AG08396 (cell line): ENCODE data around the gene MMD.
"Not testable (repeated sequence)": the region's sequence is repeated elsewhere in the genome, so short reads cannot be mapped to it uniquely, and the experiment has no call there.

Experiments
- DNase-seq: peaks from one replicate; pipeline ENCODE4 v3.0.0; 2012; ENCODE audit warnings: low spot score, mixed read lengths

The MMD gene

DNA sequence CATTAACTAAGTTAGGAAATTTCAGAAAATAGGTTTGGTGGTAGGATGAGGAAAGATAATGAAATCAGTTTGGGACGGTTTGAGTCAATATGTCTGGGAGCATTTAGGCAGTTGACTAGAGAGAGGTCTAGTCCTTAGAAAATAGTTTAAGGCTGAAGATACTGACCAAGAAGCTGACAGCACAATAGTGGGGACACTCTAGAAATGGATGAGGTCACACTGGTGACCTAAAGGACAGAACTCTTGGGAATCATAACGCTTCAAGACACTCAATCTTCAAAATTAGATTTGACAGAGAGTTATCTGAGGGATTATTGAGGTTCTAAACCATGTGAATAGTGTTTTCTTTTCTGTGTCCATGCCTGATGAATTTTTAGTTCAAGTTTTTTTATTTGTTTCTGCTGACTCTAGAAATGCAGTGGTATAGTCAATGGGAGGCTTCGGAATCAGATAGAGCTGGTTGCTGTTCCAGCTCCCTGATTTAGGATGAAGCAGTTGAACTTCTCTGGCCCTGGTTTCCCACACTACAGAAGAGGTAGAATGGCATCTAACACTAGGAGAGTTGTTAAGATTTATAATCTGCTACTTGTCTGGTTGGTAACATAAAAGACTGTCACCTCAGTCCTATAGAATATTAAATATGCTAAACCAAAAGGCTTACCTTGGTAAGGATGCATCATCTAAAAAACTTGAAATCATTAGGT lies 29.7 kb downstream of the MMD start:
- DNase-seq = no peak

DNA sequence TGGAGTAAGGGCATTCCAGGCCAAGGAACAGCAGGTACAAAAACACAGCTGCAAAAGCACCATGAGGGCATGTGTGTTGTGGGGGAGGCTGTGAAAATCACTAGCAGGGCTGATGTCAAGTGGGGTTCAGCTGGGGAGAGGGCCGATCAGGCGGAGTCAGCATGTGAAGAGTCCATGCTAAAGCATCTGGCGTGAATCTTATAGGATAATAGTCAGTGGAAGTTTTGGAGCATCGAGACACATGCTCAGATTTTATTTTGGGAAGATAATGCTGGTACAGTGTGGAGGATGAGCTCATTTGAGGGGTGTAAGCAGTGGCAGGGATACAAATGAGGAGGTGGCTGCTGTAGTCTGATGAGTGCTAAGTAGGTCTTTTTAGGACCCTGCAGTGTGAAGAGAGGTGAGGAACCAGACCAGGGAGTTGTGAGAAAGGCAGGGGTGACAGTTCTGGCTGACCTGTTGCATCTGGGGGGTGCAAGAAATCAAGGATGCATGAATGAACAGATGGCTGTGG lies 30.3 kb downstream of the MMD start:
- DNase-seq = no peak

DNA sequence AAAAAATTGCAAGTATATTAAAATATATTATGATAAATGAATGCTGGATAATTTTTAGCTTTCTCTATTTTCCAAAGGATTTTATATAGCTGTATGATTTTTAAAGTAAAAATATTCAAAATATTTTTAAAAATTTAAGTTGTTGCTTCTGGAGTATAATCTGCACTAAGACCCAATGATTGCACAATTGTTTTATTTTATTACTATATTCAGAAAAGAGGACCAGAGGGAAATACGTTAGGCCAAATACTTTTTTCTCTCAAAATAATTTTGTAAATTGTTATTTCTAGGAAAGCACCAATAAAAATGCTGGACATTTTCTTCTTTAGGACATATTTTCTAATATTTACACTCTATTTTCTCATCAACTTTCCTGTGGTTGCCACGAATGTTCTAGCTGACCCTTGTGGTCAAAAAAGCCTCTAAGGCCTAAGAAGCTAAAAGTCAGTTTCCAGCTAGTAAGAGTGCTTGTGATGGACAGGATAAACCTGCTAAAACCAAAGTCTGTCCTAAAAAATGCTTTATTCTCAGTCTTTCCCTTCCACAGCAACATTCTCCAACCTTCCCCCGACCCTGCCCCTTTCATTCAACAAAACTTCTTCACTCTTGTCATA lies 31.2 kb downstream of the MMD start:
- no peak for DNase-seq

DNA sequence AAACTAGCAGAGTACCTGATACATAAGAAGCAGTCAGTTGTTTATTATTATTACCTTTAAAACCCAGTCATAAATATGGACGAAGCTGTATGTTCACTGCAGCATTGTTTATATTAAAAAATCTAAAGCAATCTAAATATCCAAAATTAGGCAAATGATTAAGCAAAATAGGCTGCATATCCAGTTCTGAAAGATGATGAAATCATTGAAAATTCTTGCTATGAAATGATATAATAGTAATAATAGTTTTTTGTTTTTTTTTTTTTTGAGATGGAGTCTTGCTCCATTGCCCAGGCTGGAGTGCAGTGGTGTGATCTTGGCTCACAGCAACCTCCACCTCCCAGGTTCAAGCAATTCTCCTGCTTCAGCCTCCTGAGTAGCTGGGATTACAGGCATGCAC lies 31.9 kb downstream of the MMD start:
- not testable (repeated sequence) for DNase-seq

DNA sequence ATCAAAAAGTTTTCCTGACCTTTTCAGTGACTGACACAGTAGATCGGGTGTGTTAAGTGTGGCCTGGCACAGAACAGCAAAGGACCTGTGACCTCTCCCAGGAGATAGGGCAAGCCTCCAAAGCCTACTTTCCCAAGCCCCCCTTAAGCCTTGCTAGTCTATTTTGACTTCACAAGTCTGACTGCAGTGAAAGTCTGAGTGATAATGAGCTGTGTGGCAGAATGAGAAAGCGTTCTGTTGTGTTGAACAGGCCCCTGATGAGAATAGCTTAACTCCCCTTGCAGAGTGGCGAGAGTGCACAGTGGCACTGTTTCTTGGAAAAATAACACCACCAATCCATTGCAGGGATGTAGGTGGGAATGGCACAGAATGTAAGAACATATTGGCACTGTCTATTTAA lies 32.8 kb downstream of the MMD start:
- no peak for DNase-seq

DNA sequence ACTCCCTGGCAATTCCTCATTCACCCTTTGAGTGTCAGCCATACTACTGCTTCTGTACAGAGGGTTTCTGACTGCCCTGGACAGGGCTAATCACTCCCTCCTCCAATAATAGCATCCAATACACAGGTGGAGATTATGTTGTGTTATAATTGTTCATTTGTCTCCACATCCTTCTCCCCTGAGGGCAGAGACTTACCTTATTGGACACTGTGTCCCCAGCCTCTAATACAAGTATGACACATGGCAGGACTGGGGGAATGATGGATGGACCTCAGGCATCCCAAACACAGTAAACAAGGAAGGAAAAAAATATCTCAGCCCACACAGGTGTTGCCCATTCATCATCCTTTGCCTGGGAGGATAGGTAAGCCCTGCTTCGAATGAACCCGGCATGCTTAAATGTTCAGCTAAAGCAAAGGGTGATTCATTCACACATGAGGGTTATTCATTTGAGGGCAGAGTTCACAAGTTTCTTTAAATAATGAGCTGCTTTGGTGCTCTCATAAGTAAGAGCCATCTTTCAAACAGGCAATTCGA lies 34.8 kb downstream of the MMD start:
- no peak for DNase-seq

DNA sequence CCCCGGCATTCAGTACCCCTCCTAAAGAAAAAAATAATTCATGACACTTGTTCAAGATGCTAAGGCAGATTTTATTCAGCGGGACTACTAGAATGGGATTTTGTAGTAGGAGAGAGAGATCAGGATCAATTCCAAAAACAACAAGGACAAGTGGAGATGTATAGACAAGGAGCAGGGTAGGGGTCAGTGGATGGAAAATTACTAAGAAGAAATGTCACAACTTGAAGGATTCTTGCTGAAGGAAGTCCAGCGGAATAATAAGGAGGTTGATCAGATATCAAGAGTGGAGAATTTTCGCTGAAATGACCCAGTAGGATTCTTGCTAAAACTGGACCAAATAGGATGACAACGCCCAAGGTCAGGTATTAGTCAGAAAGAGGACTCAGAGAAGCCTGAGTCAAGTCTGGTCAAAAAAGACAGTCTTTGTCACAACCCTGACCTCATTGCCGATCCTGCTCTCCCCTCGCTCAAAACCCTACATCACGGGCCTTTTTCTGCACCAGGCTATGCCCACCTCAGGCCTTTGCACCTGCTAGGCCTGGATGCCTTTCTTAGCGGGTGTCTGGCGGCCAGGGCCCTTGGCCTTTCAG lies 36.9 kb downstream of the MMD start:
- DNase-seq = no peak

DNA sequence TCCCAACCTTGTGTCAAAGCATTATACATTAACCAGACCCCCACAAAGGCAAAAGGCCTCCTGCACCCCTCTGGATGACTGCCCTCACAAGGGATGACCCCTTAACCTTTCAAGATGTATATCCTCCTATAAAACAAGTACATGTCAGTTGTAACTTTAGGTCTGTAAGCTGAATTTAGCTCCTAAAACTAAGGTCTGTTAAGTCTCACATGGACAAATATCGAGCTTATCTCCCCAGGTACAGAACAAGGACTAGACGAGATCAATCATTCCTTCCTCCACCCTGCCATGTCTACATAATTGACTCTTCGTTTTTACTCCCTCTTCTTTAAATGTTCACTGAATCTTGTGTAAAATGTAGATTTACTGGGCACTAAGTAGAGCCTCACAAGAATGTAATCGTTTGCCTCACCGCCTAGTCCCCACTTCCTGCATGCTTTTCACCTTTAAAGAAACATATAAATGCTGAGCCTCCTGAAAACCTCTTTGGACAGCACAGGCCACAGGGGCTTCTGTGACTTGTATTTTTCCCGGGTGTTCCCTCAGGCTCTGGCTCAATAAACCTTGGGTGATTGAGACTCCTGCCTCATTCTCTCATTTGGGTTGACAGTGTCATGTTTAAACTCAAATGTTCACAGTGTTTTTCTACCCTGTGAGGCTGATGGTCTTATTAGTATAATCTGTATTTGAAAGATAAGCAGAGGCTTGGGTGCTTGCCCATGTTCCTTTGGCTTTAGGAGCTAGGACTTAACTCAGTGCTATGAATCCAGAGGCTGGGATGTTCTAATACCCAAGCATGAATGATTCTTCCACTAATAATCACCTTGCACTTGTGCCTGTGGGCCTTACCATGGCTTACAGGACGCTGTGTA lies 37.6 kb downstream of the MMD start:
- no peak for DNase-seq

DNA sequence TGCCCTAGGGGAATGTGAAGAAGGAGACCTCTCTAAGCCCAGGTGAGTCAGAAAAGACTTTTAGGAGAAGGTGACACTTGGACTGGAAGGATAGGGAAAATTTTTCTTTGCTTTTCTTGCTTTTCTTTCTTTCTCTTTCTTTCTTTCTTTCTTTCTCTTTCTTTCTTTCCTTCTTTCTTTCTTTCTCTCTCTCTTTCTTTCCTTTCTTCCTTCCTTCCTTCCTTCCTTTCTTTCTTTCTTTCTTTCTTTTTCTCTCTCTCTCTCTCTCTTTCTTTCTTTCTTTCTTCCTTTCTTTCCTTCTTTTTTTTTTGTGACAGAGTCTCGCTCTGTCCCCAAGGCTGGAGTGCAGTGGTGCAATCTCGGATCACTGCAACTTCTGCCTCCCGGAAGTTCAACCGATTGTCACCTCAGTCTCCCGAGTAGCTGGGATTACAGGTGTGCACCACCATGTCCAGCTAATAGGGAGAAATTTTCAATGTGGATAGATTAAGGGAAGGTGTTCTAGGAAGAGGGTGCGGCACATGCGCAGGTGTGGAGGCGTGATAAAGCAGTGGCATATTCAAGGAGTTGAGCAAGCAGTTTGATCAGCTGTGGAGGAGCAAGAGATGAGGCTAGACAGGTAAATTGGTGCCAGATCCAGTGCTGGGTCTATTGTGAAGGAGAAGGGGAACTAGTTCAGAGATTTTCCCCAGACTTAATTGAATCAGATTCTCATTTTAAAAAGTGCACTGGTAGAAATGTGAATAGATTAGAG lies 40.4 kb downstream of the MMD start:
- DNase-seq = no peak

DNA sequence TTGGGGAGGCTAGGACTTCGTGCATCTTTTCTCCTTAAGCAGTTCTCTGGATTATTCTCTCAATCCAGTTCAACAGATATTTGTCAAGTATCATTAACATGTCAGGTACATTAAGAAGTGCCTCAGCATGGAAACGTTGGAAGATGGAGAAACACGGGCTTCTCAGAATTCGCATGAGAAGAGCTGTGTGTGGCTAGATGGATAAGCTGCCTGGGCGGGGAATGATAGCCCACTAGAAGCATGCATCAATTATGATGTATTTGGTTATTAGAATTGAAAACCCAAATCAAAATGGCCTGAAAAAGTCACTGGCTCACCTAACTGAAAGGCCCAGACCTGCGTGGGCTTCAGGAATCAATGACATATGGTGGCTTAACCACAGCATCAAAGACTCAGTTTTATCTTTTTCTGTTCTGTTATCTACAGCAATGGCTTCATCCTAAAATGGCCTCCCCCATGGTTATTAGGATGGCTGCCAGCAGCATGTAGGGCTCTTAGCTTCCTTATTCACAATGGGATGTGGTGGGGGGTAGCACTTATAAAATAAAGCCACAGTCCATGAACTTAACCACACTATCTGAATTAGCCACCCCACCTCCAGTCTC lies 43.9 kb downstream of the MMD start:
- DNase-seq = no peak

DNA sequence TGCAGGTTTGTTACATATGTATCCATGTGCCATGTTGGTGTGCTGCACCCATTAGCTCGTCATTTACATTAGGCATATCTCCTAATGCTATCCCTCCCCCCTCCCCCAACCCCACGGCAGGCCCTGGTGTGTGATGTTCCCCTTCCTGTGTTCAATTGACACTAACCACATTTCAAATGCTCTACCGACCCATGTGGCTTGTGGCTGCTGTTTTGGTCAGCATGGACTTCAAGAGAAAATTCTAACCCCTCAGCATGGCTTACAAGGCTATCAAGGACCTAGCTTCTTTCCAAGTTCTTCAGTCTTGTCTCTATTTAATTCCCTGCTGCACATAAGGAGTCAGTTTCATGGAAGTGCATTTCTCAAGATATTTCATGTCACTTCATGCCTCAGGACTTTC lies 52.9 kb downstream of the MMD start:
- no peak for DNase-seq

DNA sequence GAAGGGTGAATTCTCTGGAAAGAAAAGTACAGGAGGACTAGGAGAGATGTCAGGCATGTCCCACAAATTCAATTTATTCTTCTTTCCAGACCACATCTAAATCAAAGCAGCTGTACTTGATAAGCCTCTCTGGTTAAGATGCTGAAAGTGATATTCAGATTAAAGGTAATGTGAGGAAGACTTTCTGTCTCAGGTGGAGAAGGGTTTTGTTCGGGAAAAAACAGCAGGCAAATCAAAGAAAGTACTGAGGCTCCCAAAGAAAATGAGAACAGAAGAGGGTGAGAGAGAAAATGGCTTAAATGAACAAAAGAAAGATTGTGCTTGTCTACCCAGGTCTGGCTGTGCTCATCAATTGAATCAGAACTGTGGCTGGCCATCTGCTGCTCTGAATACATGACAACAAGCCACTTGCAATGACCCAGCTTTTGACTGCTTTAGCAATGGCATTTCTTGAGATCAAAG lies 55.6 kb downstream of the MMD start:
- no peak for DNase-seq

DNA sequence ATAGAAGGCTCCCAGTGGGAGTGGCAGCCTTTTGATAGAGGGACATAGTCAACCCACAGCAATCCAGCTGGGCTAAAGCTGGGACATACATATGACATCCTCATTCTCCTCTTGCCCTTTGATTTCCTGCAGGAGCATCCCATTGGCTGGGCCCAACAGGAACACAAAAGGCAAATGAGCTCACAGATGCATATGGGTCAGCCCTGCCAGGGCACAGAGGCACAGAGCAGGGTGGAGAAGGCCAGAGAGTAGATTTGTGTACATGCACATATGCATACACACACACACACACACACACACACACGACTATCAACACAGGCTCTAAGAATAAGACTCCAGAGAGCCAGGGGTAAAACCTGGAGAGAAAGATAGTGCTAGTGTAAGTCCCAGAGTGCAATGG lies 58.6 kb downstream of the MMD start:
- no peak for DNase-seq

DNA sequence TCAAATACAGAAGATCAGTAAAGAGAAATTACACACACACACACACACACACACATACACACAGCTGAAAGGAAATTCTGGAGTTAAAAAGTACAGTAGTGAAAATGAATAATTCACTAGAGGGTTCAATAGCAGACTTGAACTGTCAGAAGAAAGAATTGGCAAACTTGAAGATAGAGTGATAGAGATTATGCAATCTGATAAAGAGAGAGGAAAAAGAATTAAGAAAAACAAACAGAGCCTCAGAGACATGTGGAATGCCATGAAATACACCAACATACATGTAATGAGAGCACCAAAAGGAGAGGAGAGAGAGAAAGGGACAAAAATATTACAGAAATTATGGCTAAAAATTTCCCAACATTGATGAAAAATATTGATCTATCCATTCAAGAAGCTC lies 60.7 kb downstream of the MMD start:
- no peak for DNase-seq

DNA sequence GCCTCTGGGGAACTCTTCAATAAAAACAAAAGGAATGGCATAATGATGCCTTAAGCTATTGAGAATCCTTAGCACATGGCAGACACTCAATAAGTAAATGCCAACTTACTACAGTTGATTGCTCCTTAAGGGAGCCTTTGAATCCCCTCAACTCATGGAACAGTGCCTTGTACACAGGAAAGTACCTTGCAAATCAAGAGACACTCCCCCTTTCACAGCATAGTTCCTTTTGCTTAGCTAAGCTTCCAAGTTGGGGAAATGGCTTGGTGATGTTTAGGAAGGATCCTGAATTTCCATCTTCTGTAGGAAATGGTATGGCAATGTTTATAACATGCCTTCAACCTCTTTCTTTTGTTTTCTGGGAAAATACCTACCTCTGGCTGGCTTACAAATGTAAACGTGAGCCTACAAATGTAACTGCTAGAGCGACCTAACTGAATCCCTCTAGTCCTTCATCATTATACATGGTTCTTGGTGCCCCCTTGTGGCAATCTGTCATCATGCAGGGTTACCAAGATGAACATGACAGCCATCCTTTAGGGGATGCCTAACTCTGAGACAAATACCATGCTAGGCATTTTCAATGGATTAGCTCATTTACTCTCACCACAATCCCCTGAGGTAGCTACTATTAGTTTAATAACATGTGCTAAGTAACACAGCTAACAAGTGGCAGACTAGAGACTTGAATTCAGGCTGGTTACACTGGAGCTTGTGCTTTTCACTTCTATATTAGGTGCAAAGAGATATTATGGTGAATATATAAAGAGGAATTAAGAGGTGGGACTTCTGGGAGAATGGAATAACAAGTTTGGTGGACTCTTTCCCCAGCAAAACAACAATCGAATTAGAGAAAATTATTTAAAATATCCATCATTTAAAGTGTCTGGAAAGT lies 65.0 kb downstream of the MMD start:
- DNase-seq = peak; percentile 70

DNA sequence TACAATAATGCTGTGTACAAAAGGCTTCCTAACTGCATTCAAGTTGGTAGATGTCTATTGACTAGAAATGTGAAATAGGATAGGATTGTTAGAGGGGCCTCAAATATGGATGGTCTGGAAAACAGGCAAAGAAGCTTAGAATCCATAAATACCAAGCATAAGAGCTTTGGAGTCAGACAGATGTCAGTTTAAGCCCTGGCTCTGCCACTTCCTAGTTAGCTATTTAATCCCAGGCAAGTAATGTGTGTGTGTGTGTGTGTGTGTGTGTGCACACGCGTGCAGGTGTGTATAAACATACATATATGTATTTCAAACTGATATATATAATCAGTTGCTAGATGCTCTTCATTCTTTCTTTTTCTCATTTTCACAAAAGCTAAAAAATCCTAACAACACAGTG lies 66.7 kb downstream of the MMD start:
- no peak for DNase-seq

DNA sequence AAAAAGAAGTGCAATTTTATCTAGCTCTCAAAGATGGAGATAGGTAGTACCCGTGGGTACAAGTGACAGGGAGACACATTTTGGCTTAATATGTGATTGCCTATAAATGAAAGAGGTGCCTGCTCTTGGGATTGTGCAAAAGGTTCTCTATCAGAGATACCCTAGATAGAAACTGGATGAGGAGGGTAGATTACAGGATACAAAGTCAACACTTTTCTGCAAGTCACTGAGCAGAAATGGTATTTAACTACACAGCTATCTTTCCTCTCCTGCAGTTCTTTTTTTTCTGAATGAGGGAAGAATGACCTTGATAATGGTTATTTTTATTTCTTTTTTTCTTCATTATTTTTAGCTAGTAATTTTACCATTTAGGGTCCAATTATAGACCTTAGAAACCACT lies 67.6 kb downstream of the MMD start:
- no peak for DNase-seq

DNA sequence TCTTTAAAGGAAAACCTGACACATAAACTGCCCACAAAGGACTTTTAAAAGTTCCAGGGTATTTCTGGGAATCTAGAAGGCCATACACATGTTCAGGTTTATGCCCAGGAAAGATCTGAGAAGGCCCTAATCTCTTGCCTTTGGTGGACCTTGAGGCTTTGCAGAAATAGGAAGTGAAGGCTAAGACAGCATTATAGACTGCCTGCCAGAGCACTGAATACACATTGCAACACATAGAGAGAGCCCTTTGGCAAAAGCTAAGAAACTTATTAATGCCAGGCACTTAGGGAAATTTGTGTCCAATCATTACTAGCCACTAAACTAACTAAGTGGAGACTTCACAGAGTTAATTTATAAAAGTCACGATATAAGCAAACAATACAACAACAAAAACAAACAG lies 70.4 kb downstream of the MMD start:
- DNase-seq = no peak

DNA sequence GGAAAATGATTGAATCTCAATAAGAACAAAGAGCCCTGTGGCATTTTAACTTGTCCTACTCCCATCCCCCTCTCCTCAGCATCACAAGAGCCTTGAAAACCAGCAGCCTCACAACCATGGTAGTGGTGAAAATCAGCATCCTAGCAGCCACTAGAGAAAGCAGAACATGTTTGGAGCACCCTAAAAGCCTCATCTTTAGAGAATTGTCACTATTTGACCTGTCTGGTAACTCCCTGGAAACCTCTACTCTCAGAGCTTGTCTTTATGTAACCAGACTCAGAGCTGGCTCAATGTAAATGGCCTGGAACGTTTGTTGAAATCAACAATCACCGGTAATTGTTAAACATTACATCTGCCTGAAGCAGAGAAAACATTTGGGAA lies 70.8 kb downstream of the MMD start:
- no peak for DNase-seq

DNA sequence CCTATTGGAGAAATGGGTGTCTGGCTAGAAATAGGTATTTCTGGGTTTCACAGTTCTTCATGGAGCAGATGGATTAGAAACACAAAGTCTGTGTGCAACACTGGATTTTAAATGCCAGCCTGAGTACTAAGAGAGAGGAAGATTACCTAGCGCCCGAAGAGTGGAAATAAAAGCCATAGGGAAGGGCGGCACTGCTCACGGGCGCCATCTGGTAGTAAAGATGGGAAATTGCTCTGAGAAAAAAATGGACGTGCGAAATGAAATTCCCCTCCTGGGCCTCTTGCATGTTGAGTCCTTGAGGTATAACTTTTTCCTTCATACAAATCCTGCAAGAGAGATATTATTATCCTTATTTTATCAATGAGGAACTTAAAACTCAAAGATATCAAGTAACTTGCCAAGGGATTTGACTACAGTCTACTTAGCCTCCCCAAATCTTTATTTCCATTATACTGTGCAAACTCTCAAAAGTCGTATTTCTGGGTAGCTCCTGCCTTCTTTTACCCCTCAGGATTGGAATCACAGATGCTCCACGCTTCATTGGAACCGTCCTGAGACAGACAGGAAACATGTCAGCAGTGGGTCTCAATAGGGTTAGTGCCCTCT lies 72.8 kb downstream of the MMD start:
- peak; percentile 48 for DNase-seq
